HG02610 (cell line): ENCODE measurements around the gene ADARB2.

Experiments used
- ATAC-seq: cut with Tn5 transposase; IDR thresholded peaks from one replicate; pipeline ENCODE4 v1.9.1; 2021; ENCODE audit warnings: mild to moderate bottlenecking, moderate library complexity; ENCODE audit not compliant: unreplicated experiment

The ADARB2 gene

GRCh38 chr10:1509011-1509530, 228.3 kb downstream of the ADARB2 start:
- ATAC-seq: no peak

- ATAC-seq: no peak
Measured at GRCh38 chr10:1508096-1508495, 229.2 kb downstream of the ADARB2 start.

- ATAC-seq: no peak
Measured at GRCh38 chr10:1507436-1507835, 229.9 kb downstream of the ADARB2 start.

- ATAC-seq: no peak
Measured at GRCh38 chr10:1504940-1505339, 232.4 kb downstream of the ADARB2 start.

- ATAC-seq: no peak
Measured at GRCh38 chr10:1504286-1504685, 233.0 kb downstream of the ADARB2 start.

GRCh38 chr10:1502451-1502850, 234.9 kb downstream of the ADARB2 start:
- no peak for ATAC-seq

- peak; percentile 48 for ATAC-seq
Measured at GRCh38 chr10:1499359-1499957, 237.9 kb downstream of the ADARB2 start.

GRCh38 chr10:1498746-1499358, 238.5 kb downstream of the ADARB2 start:
- peak; percentile 28 for ATAC-seq

- no peak for ATAC-seq
Measured at GRCh38 chr10:1495915-1496517, 241.3 kb downstream of the ADARB2 start.

GRCh38 chr10:1492641-1493040, 244.7 kb downstream of the ADARB2 start:
- no peak for ATAC-seq

GRCh38 chr10:1491901-1492300, 245.4 kb downstream of the ADARB2 start:
- no peak for ATAC-seq

GRCh38 chr10:1489801-1490200, 247.5 kb downstream of the ADARB2 start:
- no peak for ATAC-seq

- ATAC-seq: peak; percentile 96
Measured at GRCh38 chr10:1488970-1489548, 248.3 kb downstream of the ADARB2 start.

- no peak for ATAC-seq
Measured at GRCh38 chr10:1486841-1487687, 250.3 kb downstream of the ADARB2 start.

- ATAC-seq: no peak
Measured at GRCh38 chr10:1485357-1485756, 252.0 kb downstream of the ADARB2 start.

- no peak for ATAC-seq
Measured at GRCh38 chr10:1483826-1484225, 253.5 kb downstream of the ADARB2 start.

- ATAC-seq: no peak
Measured at GRCh38 chr10:1483246-1483645, 254.1 kb downstream of the ADARB2 start.

- no peak for ATAC-seq
Measured at GRCh38 chr10:1477578-1477977, 259.7 kb downstream of the ADARB2 start.

GRCh38 chr10:1476455-1476803, 260.9 kb downstream of the ADARB2 start:
- ATAC-seq: no peak

- no peak for ATAC-seq
Measured at GRCh38 chr10:1475771-1476454, 261.4 kb downstream of the ADARB2 start.
